T follicular helper cell (primary cell): ENCODE data around the gene DNALI1.
A peak's percentile ranks its signal among the peaks of the same experiment; 100 is the strongest.

Experiments
- DNase-seq: peaks from one replicate; pipeline ENCODE4 v3.0.0-alpha.2; 2020; ENCODE audit warnings: low read depth

The DNALI1 gene

DNA sequence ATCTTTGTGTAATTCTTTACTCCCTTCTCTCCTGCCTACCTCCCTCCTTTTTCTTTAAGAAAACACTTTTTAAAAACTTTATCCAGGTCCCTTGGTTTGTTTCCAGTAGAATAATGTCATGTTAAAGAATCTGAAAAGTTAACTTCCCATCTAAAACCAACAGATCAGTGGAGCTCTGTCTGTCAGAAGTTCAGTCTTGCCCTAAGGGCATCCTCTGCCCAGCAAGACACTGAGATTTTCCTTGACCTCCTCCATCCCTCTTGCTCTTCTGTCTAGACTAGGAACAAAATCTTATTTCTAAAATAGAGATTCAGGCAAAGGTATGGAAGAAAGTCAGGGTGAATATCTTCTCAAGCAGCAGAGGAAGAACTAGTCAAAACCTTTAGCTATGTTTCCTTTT lies 44.7 kb downstream of the DNALI1 start:
- DNase-seq = no peak

GRCh38 chr1:37602750-37603694 lies 46.3 kb downstream of the DNALI1 start:
- peak; percentile 15 for DNase-seq

- no peak for DNase-seq
Measured at GRCh38 chr1:37605061-37605650, 48.4 kb downstream of the DNALI1 start.

DNA sequence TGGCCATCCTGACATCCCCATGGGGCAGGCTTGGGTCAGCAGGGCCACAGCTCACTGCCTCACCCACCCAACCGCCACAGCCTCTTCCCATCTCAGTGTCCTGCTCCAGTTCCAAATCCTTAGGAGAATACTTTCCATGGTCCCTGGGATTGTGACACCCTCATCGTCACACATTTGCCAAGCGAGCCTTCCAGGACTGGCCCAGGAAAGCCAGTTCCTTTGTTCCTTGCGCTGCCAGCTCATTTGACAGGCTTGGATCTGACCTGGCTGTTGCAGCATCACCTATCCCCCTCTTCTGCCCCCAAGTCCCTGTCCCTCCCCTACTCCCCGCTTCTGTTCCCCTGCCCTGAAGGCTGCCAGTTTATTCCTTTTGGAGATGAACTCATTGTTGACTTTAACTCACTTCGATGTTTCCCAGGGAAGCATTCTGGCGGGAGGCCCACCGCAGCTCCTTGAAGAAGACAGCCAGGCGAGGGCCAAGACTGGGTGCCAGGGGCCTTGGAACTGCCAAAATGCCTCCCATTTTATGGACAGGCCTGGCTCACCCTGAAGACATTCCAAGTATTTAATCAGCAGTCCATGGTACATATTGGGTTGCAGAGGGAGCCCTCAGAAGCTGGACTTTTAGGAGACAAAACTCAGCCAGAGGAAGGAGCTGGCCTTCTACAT lies 49.2 kb downstream of the DNALI1 start:
- no peak for DNase-seq

DNA sequence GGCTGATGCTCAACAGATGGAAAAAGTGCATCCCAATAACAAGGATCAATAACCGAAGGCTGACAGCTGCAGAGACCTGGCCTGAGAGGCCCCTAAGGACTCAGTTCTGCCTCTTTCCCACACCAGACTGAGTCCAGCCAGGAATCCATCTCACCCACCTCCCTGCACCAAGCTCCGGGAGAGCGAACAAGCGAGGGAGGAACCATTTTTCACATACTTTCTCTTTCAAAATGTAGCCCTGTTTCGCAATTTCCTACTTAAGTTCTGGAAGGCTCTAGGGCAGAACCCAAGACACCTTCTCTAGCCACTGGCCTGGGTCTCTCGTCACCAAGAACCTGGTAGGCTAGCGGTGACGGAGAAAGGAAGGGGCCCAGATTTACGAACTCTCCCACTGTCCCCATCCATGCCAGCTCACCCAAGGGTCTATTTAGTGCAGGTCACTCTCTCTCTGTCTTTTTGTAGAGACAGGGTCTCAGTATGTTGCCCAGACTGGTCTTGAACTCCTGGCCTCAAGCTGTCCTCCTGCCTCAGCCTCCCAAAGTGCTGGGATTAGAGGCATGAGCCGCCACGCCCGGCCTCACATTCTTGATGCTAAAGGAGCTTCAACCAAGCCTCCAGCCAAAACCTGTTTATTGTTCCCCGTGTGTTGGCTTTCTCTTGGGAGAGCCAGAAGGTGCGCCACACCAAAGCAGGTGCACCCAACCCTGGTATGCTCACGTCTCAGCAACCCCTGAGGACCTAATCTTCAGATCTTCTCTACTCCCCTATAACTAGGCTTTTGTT lies 49.9 kb downstream of the DNALI1 start:
- DNase-seq = no peak

GRCh38 chr1:37609002-37609401 lies 52.3 kb downstream of the DNALI1 start:
- no peak for DNase-seq

- no peak for DNase-seq
Measured at GRCh38 chr1:37609994-37610393, 53.3 kb downstream of the DNALI1 start.

- no peak for DNase-seq
Measured at GRCh38 chr1:37612186-37612585, 55.4 kb downstream of the DNALI1 start.

- no peak for DNase-seq
Measured at GRCh38 chr1:37614105-37614504, 57.4 kb downstream of the DNALI1 start.

GRCh38 chr1:37616330-37616729 lies 59.6 kb downstream of the DNALI1 start:
- no peak for DNase-seq
